NOMO-1 (cell line): ENCODE measurements around the gene IFT80.
A peak's percentile ranks its signal among the peaks of the same experiment; 100 is the strongest.

Experiments
- DNase-seq, 2 experiments: peaks; one replicate each; lab custom pipeline; 2025; ENCODE audit not compliant: unreplicated experiment in 2 of 2; lab: John Stamatoyannopoulos, UW

Gene IFT80

GRCh38 chr3:160399125-160400029 lies at the start of gene IFT80, which contains the start of gene SMC4:
IFT80 (minus strand) TSS chr3:160399225; CDS start chr3:160384600, 14,625 bp downstream.
SMC4 (plus strand) TSS chr3:160399650; CDS start chr3:160400827, 1,177 bp downstream.
- peak; percentile 93 to 99 for DNase-seq

GRCh38 chr3:160447544-160447943 lies 48.5 kb upstream of the IFT80 start:
- DNase-seq: no peak

GRCh38 chr3:160446522-160447056 lies 47.6 kb upstream of the IFT80 start:
- DNase-seq: no peak

GRCh38 chr3:160445854-160446253 lies 46.8 kb upstream of the IFT80 start:
- DNase-seq: no peak

GRCh38 chr3:160444411-160444810 lies 45.4 kb upstream of the IFT80 start:
- DNase-seq: no peak

GRCh38 chr3:160440687-160441086 lies 41.7 kb upstream of the IFT80 start:
- no peak for DNase-seq

GRCh38 chr3:160437083-160437455 lies 38.0 kb upstream of the IFT80 start:
- DNase-seq: no peak

GRCh38 chr3:160435747-160436146 lies 36.7 kb upstream of the IFT80 start:
- DNase-seq: no peak

- DNase-seq: no peak
These were observed 36.1 kb upstream of the IFT80 start for GRCh38 chr3:160435095-160435494.

- no peak for DNase-seq
These were observed 35.0 kb upstream of the IFT80 start for GRCh38 chr3:160434071-160434470.

GRCh38 chr3:160427832-160428424 lies 28.9 kb upstream of the IFT80 start:
- DNase-seq: no peak

- no peak for DNase-seq
These were observed 18.3 kb upstream of the IFT80 start for GRCh38 chr3:160417311-160417710.

- DNase-seq: peak; percentile 62 to 89
These were observed 14.7 kb upstream of the IFT80 start for GRCh38 chr3:160413613-160414248.

- DNase-seq: no peak
These were observed 13.5 kb upstream of the IFT80 start for GRCh38 chr3:160412477-160412876.

GRCh38 chr3:160409812-160410610 lies 11.0 kb upstream of the IFT80 start:
- DNase-seq: no peak

GRCh38 chr3:160403796-160404470 lies 4.9 kb upstream of the IFT80 start:
- DNase-seq: no peak

- DNase-seq: peak in 1 of 2 experiments; percentile 42
These were observed 4.1 kb upstream of the IFT80 start for GRCh38 chr3:160403028-160403545.

- DNase-seq: no peak
These were observed 3.4 kb upstream of the IFT80 start for GRCh38 chr3:160402221-160403027.
